Upper lobe of right lung (tissue), 1 donor: Measurements from ENCODE around the gene SLC38A9. TPM values are rescaled to one million over a fixed set of nuclear protein-coding genes. Genes with fewer than 3 reads are reported as not detected.

Source experiments
- ATAC-seq: fragments of 200-7000 bp; cut with Tn5 transposase; one replicate; pipeline ENCODE4 v1.9.1; 2020; ENCODE audit warnings: mild to moderate bottlenecking, moderate library complexity
- DNase-seq: peaks from one replicate; pipeline ENCODE4 v3.0.0-alpha.2; 2020
- H3K27ac ChIP-seq: fragments of 200-600 bp; one replicate; pipeline ENCODE4 v1.8.0; 2022
- H3K27me3 ChIP-seq: fragments of 200-600 bp; one replicate; pipeline ENCODE4 v1.8.0; 2022; ENCODE audit warnings: mild to moderate bottlenecking
- H3K36me3 ChIP-seq: fragments of 200-600 bp; one replicate; pipeline ENCODE4 v1.8.0; 2022
- H3K4me1 ChIP-seq: fragments of 200-600 bp; one replicate; pipeline ENCODE4 v1.8.0; 2022
- H3K4me3 ChIP-seq: fragments of 200-600 bp; one replicate; pipeline ENCODE4 v1.8.0; 2022; ENCODE audit warnings: mild to moderate bottlenecking
- H3K9me3 ChIP-seq: fragments of 200-600 bp; one replicate; pipeline ENCODE4 v1.8.0; 2022
- intact Hi-C: fragments of 100-400 bp; cut with DNase I; formaldehyde crosslinking; loops from one replicate; pipeline ENCODE4 v1.11.0; 2022
- total RNA-seq: library from RNA; stranded (reverse); fragmentation: NEBNext Ultra II Directional; extraction: Animal tissue kit (Norgen Biotek cat#: 25700); gene quantifications from one replicate; pipeline ENCODE4 v1.2.1, GENCODE V29; 2021
- TF ChIP-seq, protein P1 (sequence below): fragments of 200-600 bp; IDR thresholded peaks from one replicate; pipeline ENCODE4 v1.8.0; 2022; ENCODE audit warnings: antibody characterized with exemption
- donor health status: DM: no; HTN: yes; CAD: no; lungs with severe emphysema.

Gene SLC38A9
- total RNA-seq, 1 donor from 2014 or later, result 24.7 TPM

DNA sequence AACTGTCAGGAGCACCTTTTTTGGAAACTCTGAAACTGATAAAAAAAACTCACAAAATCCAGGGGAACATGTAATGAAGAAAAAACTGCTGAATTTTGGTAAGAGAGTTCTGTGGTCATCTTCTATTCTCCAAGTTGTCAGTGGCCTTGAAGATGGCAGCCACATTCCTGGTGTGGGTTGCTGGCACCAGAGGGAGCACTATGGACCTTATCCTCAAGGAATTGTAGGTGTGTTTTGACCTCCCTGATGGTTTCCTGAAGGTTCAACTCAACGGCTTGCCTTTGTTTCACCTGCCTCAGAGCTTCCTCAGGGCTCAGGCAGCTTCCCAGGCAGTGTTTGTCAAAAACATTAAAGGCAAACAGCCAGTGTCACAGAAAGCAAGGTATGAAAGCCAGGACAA, 2.2 kb upstream of the SLC38A9 start:
- no peak for ATAC-seq
- intact Hi-C loops, result no loop called here
- no peak for DNase-seq
- Histone ChIP-seq H3K4me1 (peaks cover 6% of the 10 kb centered on the region), H3K9me3 (no peaks in the 10 kb centered on the region), H3K27me3 (no peaks in the 10 kb centered on the region), H3K4me3 (no peak overlapping the region), H3K27ac (no peak overlapping the region), H3K36me3 (no peaks in the 10 kb centered on the region)
- TF ChIP-seq, protein P1, sequence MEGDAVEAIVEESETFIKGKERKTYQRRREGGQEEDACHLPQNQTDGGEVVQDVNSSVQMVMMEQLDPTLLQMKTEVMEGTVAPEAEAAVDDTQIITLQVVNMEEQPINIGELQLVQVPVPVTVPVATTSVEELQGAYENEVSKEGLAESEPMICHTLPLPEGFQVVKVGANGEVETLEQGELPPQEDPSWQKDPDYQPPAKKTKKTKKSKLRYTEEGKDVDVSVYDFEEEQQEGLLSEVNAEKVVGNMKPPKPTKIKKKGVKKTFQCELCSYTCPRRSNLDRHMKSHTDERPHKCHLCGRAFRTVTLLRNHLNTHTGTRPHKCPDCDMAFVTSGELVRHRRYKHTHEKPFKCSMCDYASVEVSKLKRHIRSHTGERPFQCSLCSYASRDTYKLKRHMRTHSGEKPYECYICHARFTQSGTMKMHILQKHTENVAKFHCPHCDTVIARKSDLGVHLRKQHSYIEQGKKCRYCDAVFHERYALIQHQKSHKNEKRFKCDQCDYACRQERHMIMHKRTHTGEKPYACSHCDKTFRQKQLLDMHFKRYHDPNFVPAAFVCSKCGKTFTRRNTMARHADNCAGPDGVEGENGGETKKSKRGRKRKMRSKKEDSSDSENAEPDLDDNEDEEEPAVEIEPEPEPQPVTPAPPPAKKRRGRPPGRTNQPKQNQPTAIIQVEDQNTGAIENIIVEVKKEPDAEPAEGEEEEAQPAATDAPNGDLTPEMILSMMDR, result no peak

DNA sequence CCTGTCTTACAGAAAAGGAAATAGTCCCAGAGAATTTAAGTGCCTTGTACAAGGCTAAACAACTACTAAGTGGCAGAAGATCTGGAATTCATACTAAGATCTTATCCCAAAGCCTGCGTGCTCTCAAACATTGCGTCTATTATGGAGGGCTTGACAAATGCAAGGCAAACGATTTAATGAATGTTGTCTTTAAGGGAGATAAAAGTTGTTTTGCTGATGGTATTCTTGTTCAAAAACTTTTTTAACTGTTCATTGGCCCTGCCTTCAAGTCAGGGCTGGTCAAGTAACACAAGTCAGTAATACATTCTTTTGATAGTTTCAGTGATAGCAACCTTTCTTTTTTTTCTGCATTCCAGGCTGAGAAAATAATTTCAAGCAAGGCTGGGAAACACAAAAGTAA, 1.7 kb upstream of the SLC38A9 start:
- no peak overlapping the region for H3K27ac ChIP-seq
- TF ChIP-seq, protein P1, result no peak
- ATAC-seq, result no peak

DNA sequence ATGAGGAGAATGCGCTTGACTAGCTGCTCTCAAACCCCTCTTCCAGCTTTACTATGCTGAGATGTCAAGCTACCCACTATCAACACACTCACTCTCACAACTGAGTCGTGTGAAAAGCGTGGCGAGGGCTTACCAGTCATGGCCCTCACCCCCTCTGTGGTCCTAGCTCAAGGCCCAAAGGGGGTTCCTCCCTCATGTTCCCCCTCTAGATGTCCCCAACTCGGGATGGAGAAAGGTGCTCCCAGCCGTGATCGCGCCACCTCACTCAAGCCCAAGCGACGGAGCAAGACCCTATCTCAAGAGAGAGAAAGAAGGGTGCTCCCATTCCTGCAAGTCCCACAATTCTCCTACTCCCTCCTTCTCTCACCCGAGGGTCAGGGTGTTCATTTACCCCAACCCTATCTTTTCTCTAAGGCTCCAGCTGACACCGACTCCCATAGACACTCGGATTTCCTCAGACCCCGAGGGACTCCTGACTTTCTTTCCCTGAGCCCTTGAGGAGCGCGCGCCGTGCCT, 559 bp downstream of the SLC38A9 start:
- peak overlapping the region; percentile 77 for H3K27ac ChIP-seq
- H3K27me3 ChIP-seq, result no peaks in the 10 kb centered on the region
- TF ChIP-seq, protein P1, result no peak
- H3K36me3 ChIP-seq, result peaks cover 10% of the 10 kb centered on the region
- peaks cover 6% of the 10 kb centered on the region for H3K4me1 ChIP-seq
- H3K4me3 ChIP-seq, result peak overlapping the region; percentile 94
- no peak for DNase-seq
- no peak for ATAC-seq
- no peaks in the 10 kb centered on the region for H3K9me3 ChIP-seq
- intact Hi-C loops, result no loop called here

More for the DNA sequence above, 1.7 kb upstream of the SLC38A9 start:
- intact Hi-C loops, result no loop called here
- Histone ChIP-seq H3K4me1 (peaks cover 6% of the 10 kb centered on the region), H3K4me3 (no peak overlapping the region), H3K27me3 (no peaks in the 10 kb centered on the region), H3K9me3 (no peaks in the 10 kb centered on the region), H3K36me3 (peaks cover 2% of the 10 kb centered on the region)
- no peak for DNase-seq

DNA sequence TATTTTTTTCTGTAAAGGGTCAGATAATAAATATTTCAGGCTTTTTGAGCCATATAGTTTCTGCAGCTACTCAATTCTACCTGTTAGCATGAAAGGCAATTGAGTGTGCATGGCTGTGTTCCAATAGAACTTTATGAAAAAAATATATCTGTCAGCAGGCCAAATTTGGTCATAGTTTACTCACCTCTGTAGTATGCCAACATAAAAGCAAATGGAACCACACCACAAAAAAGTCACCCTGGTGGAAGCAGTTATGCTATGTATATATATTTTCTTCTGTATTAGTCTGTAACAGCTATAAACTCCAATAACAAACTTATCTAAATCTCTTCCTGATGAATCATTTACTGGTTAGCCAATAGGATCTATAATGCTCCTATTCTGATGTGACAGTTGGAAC, 3.4 kb downstream of the SLC38A9 start:
- Histone ChIP-seq H3K4me1 (peaks cover 6% of the 10 kb centered on the region), H3K36me3 (peaks cover 10% of the 10 kb centered on the region), H3K27ac (no peak overlapping the region), H3K4me3 (no peak overlapping the region), H3K27me3 (no peaks in the 10 kb centered on the region), H3K9me3 (no peaks in the 10 kb centered on the region)
- TF ChIP-seq, protein P1, result no peak
- ATAC-seq (no peak), DNase-seq (no peak)
- intact Hi-C loops, result no loop called here

DNA sequence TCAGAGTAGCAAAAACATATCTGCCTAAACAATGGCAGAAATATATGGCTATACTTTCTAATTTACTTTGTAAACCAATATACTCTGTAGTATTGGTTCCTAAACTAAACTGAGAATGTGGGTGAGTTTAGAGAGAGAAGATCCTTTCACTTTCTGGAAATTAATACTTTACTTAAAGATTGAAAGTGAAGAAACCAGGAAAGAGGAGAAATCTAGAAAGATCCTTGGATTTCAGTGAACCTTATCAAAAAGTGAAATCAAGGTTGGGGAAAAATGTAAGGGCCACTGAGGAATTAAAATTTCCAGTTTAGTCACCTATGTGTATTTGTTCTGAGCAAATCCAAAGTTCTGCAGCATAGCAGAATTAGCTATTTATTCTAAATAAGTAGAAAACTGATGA, 5.9 kb downstream of the SLC38A9 start:
- TF ChIP-seq, protein P1, result no peak
- no peak for ATAC-seq
- Histone ChIP-seq H3K9me3 (no peaks in the 10 kb centered on the region), H3K4me1 (peaks cover 2% of the 10 kb centered on the region), H3K27ac (no peak overlapping the region), H3K4me3 (no peak overlapping the region), H3K27me3 (no peaks in the 10 kb centered on the region), H3K36me3 (peaks cover 21% of the 10 kb centered on the region)
- no peak for DNase-seq
- intact Hi-C loops, result no loop called here
